Right atrium auricular region (tissue), 2 donors: ENCODE data around the gene SPPL2B. TPM values are rescaled to one million over a fixed set of nuclear protein-coding genes. Genes with fewer than 3 reads are reported as not detected.
"Not testable (repeated sequence)": the region's sequence is repeated elsewhere in the genome, so short reads cannot be mapped to it uniquely, and the experiment has no call there.

Source experiments
- DNase-seq: peaks from one replicate; pipeline ENCODE4 v3.0.0-alpha.2; 2019; ENCODE audit warnings: low spot score
- H3K27ac ChIP-seq, 2 donors: fragments of 200-600 bp; sonication (generic); 1 replicate in 1 of 2; 2 replicates in 1 of 2; pipeline ENCODE4 v1.5.1; 2016 to 2019
- H3K27me3 ChIP-seq, 2 donors: fragments of 200-600 bp; sonication (generic); one replicate each; pipeline versions ENCODE4 v1.5.1 to v1.6.0; 2017 to 2019
- H3K36me3 ChIP-seq: fragments of 200-600 bp; sonication (generic); one replicate; pipeline ENCODE4 v1.5.1; 2016
- H3K4me1 ChIP-seq, 2 donors: fragments of 200-600 bp; sonication (generic); one replicate each; pipeline versions ENCODE4 v1.5.1 to v1.6.0; 2017 to 2019
- H3K4me3 ChIP-seq, 2 donors: fragments of 200-600 bp; sonication (generic); 1 replicate in 1 of 2; 2 replicates in 1 of 2; pipeline ENCODE4 v1.5.1; 2017 to 2019; ENCODE audit warnings: mild to moderate bottlenecking in 1 of 2, moderate library complexity in 1 of 2
- H3K9me3 ChIP-seq, 2 donors: fragments of 200-600 bp; sonication (generic); one replicate each; pipeline ENCODE4 v1.5.1; 2019
- total RNA-seq, 2 donors: library from RNA; depleted of rRNA; stranded (reverse); fragments of >200 nt; gene quantifications; one replicate each; pipeline ENCODE4 v1.1.0, GENCODE V29; 2016
- TF ChIP-seq, protein P1 (sequence below), 2 donors: fragments of 200-600 bp; sonication (generic); IDR thresholded peaks; one replicate each; pipeline ENCODE4 v1.5.1; 2019; ENCODE audit warnings: antibody characterized with exemption in 2 of 2

Gene SPPL2B
- 10 to 100 TPM; 16.7 to 19.8 TPM for total RNA-seq

GRCh38 chr19:2328401-2329148, at the start of gene SPPL2B, which contains the start of gene LSM7:
Gene SPPL2B (plus strand): TSS chr19:2328684. CDS start chr19:2328710, 26 bp downstream.
Gene LSM7 (minus strand): TSS chr19:2328586. CDS start chr19:2328566, 20 bp downstream.
- TF ChIP-seq, protein P1, sequence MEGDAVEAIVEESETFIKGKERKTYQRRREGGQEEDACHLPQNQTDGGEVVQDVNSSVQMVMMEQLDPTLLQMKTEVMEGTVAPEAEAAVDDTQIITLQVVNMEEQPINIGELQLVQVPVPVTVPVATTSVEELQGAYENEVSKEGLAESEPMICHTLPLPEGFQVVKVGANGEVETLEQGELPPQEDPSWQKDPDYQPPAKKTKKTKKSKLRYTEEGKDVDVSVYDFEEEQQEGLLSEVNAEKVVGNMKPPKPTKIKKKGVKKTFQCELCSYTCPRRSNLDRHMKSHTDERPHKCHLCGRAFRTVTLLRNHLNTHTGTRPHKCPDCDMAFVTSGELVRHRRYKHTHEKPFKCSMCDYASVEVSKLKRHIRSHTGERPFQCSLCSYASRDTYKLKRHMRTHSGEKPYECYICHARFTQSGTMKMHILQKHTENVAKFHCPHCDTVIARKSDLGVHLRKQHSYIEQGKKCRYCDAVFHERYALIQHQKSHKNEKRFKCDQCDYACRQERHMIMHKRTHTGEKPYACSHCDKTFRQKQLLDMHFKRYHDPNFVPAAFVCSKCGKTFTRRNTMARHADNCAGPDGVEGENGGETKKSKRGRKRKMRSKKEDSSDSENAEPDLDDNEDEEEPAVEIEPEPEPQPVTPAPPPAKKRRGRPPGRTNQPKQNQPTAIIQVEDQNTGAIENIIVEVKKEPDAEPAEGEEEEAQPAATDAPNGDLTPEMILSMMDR (IDR thresholded peaks at IDR 0.05): no peak
- H3K36me3 ChIP-seq: peaks cover 1% of the 10 kb centered on the region
- peak within 1 kb of the TSS; percentile 68 to 73 for H3K27ac ChIP-seq
- no peaks in the 10 kb centered on the region for H3K27me3 ChIP-seq
- H3K4me3 ChIP-seq: peak within 1 kb of the TSS; percentile 97 to 99
- no peaks in the 10 kb centered on the region for H3K9me3 ChIP-seq
- DNase-seq: peak; percentile 89
- H3K4me1 ChIP-seq: peaks cover 0 to 62% of the 10 kb centered on the region in 2 donors

DNA sequence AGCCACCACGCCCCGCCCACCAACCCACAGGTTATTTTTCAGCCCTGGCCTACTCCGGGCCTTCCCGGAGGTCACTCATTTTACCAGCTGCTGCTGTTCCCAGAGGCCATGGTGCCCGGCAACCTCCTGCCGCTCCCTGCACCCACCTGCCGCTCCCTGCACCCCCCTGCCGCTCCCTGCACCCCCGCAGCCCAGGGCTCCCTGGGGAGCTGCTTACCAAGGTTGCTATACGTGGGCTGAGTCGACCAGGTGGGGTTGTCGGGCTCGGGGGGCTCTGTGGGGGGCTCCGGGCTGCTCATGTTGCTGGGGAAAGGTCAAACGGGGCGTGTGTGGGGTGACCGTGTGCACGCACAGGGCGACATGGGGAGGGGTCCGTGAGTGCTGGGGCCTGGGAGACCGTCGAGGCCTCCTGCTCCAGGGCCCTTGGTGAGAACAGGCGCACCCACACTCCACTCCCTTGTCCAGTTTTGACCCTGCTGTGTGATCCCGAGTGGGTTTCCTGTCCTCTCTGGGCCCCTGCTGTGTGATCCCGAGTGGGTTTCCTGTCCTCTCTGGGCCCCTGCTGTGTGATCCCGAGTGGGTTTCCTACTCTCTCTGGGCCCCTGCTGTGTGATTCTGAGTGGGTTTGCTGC, 47.7 kb upstream of the SPPL2B start:
- H3K9me3 ChIP-seq: no peaks in the 10 kb centered on the region
- peaks cover 7% of the 10 kb centered on the region for H3K36me3 ChIP-seq
- TF ChIP-seq, protein P1 (IDR thresholded peaks at IDR 0.05): no peak
- H3K27ac ChIP-seq: no peak overlapping the region
- H3K4me1 ChIP-seq: peaks cover 0 to 25% of the 10 kb centered on the region in 2 donors
- H3K4me3 ChIP-seq: no peak overlapping the region
- H3K27me3 ChIP-seq: no peaks in the 10 kb centered on the region
- no peak for DNase-seq

GRCh38 chr19:2281265-2282061, 47.0 kb upstream of the SPPL2B start:
- H3K4me1 ChIP-seq: peaks cover 0 to 18% of the 10 kb centered on the region in 2 donors
- H3K9me3 ChIP-seq, H3K36me3 ChIP-seq, H3K27me3 ChIP-seq, DNase-seq: not testable (repeated sequence)
- peak overlapping the region; percentile 33 to 46 for H3K27ac ChIP-seq
- H3K4me3 ChIP-seq: peak overlapping the region; percentile 24 to 45

GRCh38 chr19:2282062-2282861, 46.2 kb upstream of the SPPL2B start, which contains the start of gene PEAK3:
Gene PEAK3 (minus strand): TSS chr19:2282175. CDS start chr19:2280931, 1,244 bp downstream.
- peak; percentile 84 for DNase-seq
- Histone ChIP-seq H3K4me1 (peaks cover 0 to 17% of the 10 kb centered on the region in 2 donors), H3K27ac (peak within 1 kb of the TSS; percentile 33 to 46), H3K9me3 (no peaks in the 10 kb centered on the region), H3K4me3 (peak within 1 kb of the TSS; percentile 24 to 45), H3K27me3 (no peaks in the 10 kb centered on the region), H3K36me3 (no peaks in the 10 kb centered on the region)
- TF ChIP-seq, protein P1 (IDR thresholded peaks at IDR 0.05): no peak

- TF ChIP-seq, protein P1 (IDR thresholded peaks at IDR 0.05): no peak
- Histone ChIP-seq H3K4me1 (peaks cover 0 to 17% of the 10 kb centered on the region in 2 donors), H3K27ac (peak overlapping the region in 1 of 2 donors; percentile 46), H3K9me3 (no peaks in the 10 kb centered on the region), H3K4me3 (peak overlapping the region in 1 of 2 donors; percentile 45), H3K36me3 (no peaks in the 10 kb centered on the region), H3K27me3 (no peaks in the 10 kb centered on the region)
- no peak for DNase-seq
Observed at GRCh38 chr19:2282862-2283237, 45.6 kb upstream of the SPPL2B start.
